Activated T-cell treated with anti-CD3 and anti-CD28 coated beads for 24 hours (primary cell): ENCODE measurements around the gene NPC1L1.

Experiments used
- DNase-seq: peaks from one replicate; pipeline ENCODE4 v3.0.0-alpha.2; 2020; ENCODE audit warnings: low read depth

The NPC1L1 gene

DNA sequence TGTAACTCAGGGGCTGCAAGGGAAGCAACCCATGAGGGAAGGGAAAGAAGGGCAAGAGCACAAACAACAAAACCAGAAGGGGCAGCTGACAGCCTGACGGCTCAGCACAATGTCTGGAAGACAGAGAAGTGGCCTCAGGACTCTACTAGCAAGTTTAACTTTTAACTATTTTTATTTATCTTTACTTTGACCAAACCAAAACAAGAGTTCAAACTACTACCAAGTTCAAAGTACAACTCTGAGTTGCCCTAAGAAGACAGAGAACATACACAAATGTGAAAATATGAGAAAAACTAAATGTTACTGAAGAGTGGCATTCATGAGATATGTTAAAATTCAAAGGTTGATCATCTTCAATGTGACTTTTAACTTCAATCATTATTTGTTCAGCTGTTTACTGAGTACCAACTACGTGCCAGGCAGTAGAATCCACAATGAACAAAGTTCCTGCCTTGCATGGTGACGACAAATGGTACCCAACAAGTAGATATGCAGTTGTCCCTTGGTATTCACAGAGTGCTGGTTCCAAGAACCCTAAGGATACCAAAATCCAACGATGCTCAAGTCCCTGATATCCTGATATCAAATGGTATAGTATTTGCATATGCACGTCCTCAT, 70.4 kb downstream of the NPC1L1 start:
- DNase-seq = no peak

DNA sequence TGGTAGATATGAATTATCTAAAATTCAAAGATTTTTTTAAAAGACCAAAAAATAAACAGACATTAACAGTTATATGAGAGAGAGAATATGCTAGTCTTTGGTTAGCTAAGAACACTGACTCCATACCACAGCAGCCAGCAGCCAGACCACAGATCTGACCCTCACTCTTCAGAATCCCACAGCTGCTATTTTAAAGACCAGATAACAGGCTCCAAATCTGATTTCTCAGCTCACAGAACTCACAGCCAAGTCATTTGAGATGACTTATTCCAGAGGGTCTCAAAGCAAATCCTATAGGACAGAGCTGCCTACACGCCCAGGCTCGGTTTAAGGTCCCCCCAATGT, 71.0 kb downstream of the NPC1L1 start:
- DNase-seq = no peak

DNA sequence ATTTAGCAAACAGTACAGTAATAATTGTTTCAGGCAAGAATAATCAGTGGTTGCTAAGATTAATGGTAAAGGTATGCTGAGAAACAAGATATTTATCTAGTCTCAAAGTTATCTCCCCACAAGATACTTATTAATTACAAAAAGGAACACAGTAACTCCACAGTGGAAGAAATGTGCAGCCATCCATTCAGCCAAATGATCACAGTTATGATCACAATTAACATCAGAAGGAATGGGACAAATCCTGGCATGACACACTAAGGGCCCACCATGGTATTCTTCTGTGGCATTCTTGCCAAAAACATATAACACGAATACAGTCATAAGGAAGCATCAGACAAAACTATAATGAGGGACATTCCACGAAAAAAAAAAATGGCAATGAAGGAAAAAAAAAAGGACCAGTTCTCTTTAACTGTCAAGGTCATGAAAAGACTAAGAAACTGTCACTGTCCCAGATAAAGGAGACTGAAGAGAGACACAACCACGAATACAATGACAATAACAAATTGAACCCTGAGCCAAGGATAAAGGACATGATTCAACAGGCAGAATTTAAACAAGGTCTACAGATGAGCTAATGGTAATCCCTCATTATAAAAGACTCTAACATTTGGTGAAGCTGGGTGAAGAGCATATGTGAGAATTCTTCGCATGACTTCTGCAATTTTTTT, 71.5 kb downstream of the NPC1L1 start:
- DNase-seq = no peak

DNA sequence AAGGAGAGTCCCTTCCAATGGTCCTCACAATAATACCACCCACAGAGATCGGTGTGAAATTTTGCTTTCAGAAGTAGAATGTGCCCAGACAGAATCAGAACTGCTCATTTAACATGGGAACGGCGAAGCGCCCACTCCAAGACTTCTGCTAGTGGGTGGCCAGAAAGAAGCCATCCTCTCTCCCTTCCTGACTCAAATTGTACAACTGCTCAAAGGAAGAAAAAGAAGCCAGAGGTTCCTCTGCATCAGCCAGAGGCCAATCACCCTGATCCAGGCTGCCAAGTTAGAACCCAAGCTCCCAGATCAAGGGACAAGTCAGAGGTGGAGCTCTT, 73.9 kb downstream of the NPC1L1 start:
- DNase-seq = no peak

DNA sequence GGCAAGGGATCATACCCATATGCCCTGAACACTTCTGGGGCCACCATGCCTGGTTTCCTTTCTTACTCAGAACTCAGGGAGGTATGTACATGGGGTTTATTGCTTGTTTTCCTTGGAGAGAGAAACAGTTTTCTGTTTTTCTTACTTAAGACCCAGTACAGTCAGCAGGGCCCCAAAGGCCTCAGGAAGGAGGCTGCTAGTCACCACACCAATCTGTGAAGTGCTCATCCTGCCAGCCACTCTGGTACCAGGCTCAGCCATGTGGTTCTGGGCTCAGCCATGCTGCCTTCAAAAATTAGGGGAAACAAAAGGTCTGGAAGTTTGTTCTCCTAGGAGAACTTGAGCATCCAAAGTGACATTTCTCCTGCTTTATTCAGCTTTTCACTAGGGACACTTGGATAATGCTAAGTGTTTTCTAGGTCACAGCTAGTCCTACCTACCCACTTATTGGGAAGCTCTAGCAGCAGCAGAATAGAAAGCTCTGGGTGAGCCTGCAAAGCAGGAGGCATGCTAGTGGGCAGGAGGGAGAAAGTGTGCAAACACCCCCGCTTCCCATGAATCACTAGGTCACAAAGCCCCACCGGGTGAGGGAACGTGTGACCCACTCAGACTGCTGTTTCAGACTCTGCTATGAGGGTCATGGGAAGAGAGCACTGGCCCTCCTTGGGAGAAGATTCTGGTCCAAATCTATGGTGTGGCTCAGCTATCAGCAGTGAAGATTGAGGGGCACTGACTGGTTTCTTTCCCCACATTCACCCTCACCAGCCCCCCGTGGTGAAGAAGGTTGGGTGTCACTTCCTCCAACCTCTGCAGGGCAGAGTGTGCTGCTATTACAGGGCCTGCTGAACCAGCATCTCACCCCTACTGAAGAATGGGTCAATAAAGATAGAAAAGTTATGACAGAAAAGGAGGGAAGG, 74.6 kb downstream of the NPC1L1 start:
- DNase-seq = no peak

DNA sequence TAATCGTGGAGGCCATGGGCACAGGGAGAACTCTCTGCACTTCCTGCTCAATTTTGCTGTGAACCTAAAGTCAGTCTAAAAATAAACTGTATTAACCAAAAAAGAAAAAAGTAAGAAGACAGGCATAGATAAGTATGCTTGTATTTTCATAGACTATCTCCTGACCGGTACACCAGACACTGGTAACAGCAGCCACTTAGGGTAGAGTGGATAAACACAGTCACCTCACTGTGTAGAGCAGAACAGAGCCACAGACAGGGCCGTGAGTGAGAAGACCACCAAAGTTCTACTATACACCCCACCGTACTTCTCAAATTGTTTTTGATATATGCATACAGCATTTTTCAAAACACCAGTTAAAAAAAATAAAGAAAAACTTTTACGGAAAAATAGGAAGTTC, 75.6 kb downstream of the NPC1L1 start:
- DNase-seq = no peak

DNA sequence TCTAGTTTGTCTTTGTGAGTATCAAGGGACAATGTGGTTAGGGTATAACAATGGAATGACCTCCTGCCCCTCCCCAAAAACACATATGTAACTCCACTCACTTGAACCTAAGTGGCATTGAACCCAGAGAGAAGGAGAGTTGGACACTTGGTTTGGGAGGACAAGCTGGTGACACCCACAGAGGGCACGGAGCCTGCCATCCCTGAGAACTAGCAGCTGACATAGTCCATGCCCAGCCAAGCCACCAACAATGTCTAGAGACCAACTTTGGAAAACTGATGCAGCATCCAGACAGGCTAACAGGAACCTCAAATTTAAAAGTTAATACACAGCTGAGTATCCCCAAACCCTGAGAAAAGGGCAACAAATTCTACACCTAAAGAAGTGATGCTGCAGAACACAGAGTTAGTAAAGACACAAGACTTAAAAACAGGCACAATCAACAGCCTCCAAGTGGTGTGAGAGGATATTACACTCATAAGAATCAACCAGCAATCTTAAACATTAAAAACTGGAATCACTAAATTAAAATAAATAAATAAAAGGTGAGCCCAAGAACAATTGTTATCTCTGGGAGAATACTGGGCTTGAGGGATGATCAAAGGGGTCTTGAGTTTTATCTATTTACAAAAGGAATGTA, 77.8 kb downstream of the NPC1L1 start:
- DNase-seq = no peak
